ENCODE measurements around the gene CR1. TPM values are rescaled to one million over a fixed set of nuclear protein-coding genes. Genes with fewer than 3 reads are reported as not detected.
"Not testable (repeated sequence)": the region's sequence is repeated elsewhere in the genome, so short reads cannot be mapped to it uniquely, and the experiment has no call there.

The CR1 gene
- polyA plus RNA-seq, 1 donor (not counting 4 experiments of a cell fraction or from before 2014, with no cell fraction given), result 0.09 TPM

GRCh38 chr1:207633226-207633625 lies 137.3 kb downstream of the CR1 start:
- Histone ChIP-seq H3K36me3 (ENCODE audit: control insufficient read depth in 2 of 2, extremely low read depth in 1 of 2, insufficient read depth in 2 of 2, low read length in 2 of 2) (no peaks in the 10 kb centered on the region), H3K4me2 (ENCODE audit: control insufficient read depth, extremely low read depth, insufficient read depth, low read depth, low read length) (no peak overlapping the region), H3K4me1 (ENCODE audit: control insufficient read depth, extremely low read depth, insufficient read depth, low read length) (no peaks in the 10 kb centered on the region), H2AFZ (ENCODE audit: control insufficient read depth, low read length) (no peak overlapping the region), H3K27ac (ENCODE audit: control insufficient read depth, insufficient read depth, low read length) (no peak overlapping the region), H4K20me1 (ENCODE audit: control insufficient read depth, extremely low read depth, insufficient read depth, low read length) (no peaks in the 10 kb centered on the region), H3K79me2 (ENCODE audit: control insufficient read depth, insufficient read depth, low read length) (no peaks in the 10 kb centered on the region), H3K9me3 (ENCODE audit: control insufficient read depth, low read depth, low read length) (no peaks in the 10 kb centered on the region), H3K9ac (ENCODE audit: control insufficient read depth, extremely low read depth, insufficient read depth, low read length) (no peak overlapping the region), H3K9me1 (ENCODE audit: control insufficient read depth, extremely low read depth, insufficient read depth, low read length) (no peaks in the 10 kb centered on the region), H3K27me3 (ENCODE audit: control insufficient read depth, extremely low read depth, insufficient read depth, low read length) (peaks cover 5% of the 10 kb centered on the region), H3K4me3 (ENCODE audit: control insufficient read depth in 2 of 3, extremely low read depth in 1 of 3, insufficient read depth in 2 of 3, low read depth in 1 of 3, low read length in 3 of 3) (no peak overlapping the region)
- dilution Hi-C loops (cut with MboI; ENCODE audit: extremely low pct_ligation_motif_present, low sequenced_read_pairs), result no loop called here
- no peak for DNase-seq (ENCODE audit: low read depth, low spot score)
- FAIRE-seq, result no peak
- no peak for TF ChIP-seq EZH2 (IDR thresholded peaks at IDR 0.05; ENCODE audit: low read length)
- TF ChIP-seq, protein P1, sequence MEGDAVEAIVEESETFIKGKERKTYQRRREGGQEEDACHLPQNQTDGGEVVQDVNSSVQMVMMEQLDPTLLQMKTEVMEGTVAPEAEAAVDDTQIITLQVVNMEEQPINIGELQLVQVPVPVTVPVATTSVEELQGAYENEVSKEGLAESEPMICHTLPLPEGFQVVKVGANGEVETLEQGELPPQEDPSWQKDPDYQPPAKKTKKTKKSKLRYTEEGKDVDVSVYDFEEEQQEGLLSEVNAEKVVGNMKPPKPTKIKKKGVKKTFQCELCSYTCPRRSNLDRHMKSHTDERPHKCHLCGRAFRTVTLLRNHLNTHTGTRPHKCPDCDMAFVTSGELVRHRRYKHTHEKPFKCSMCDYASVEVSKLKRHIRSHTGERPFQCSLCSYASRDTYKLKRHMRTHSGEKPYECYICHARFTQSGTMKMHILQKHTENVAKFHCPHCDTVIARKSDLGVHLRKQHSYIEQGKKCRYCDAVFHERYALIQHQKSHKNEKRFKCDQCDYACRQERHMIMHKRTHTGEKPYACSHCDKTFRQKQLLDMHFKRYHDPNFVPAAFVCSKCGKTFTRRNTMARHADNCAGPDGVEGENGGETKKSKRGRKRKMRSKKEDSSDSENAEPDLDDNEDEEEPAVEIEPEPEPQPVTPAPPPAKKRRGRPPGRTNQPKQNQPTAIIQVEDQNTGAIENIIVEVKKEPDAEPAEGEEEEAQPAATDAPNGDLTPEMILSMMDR (optimal IDR thresholded peaks at IDR 0.05 in 1 of 3, IDR thresholded peaks at IDR 0.05 in 1 of 3, conservative IDR thresholded peaks at IDR 0.05 in 1 of 3; ENCODE audit: extremely low read depth in 1 of 3, insufficient read depth in 2 of 3, low read length in 3 of 3), result no peak

DNA sequence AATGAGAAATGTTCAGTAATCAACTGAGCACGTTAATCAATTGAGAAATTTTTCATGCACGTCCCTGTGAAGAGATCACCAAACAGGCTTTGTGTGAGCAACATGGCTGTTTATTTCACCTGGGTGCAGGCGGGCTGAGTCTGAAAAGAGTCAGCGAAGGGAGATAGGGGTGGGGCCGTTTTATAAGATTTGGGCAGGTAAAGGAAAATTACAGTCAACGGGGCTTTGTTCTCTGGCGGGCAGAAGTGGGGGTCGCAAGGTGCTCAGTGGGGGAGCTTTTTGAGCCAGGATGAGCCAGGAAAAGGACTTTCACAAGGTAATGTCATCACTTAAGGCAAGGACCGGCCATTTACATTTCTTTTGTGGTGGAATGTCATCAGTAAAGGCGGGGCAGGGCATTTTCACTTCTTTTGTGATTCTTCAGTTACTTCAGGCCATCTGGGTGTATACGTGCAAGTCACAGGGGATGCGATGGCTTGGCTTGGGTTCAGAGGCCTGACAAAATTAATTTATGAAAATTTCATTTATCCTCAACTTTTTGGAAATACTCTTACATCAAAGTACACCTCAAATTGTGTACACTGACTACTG lies 137.8 kb downstream of the CR1 start:
- H3K4me1 ChIP-seq (ENCODE audit: control insufficient read depth, extremely low read depth, insufficient read depth, low read length); H3K4me3 ChIP-seq (ENCODE audit: control insufficient read depth in 2 of 3, extremely low read depth in 1 of 3, insufficient read depth in 2 of 3, low read depth in 1 of 3, low read length in 3 of 3); H3K27ac ChIP-seq (ENCODE audit: control insufficient read depth, insufficient read depth, low read length); H3K36me3 ChIP-seq (ENCODE audit: control insufficient read depth in 2 of 2, extremely low read depth in 1 of 2, insufficient read depth in 2 of 2, low read length in 2 of 2); H4K20me1 ChIP-seq (ENCODE audit: control insufficient read depth, extremely low read depth, insufficient read depth, low read length); FAIRE-seq; H3K4me2 ChIP-seq (ENCODE audit: control insufficient read depth, extremely low read depth, insufficient read depth, low read depth, low read length); dilution Hi-C loops (cut with MboI; ENCODE audit: extremely low pct_ligation_motif_present, low sequenced_read_pairs); H3K79me2 ChIP-seq (ENCODE audit: control insufficient read depth, insufficient read depth, low read length); H3K9ac ChIP-seq (ENCODE audit: control insufficient read depth, extremely low read depth, insufficient read depth, low read length); H3K9me3 ChIP-seq (ENCODE audit: control insufficient read depth, low read depth, low read length); H3K9me1 ChIP-seq (ENCODE audit: control insufficient read depth, extremely low read depth, insufficient read depth, low read length); DNase-seq (ENCODE audit: low read depth, low spot score); H2AFZ ChIP-seq (ENCODE audit: control insufficient read depth, low read length); H3K27me3 ChIP-seq (ENCODE audit: control insufficient read depth, extremely low read depth, insufficient read depth, low read length): not testable (repeated sequence)

GRCh38 chr1:207634293-207634692 lies 138.3 kb downstream of the CR1 start:
- H2AFZ ChIP-seq (ENCODE audit: control insufficient read depth, low read length); H3K27me3 ChIP-seq (ENCODE audit: control insufficient read depth, extremely low read depth, insufficient read depth, low read length); H3K4me2 ChIP-seq (ENCODE audit: control insufficient read depth, extremely low read depth, insufficient read depth, low read depth, low read length); H3K4me1 ChIP-seq (ENCODE audit: control insufficient read depth, extremely low read depth, insufficient read depth, low read length); H3K4me3 ChIP-seq (ENCODE audit: control insufficient read depth in 2 of 3, extremely low read depth in 1 of 3, insufficient read depth in 2 of 3, low read depth in 1 of 3, low read length in 3 of 3); H3K79me2 ChIP-seq (ENCODE audit: control insufficient read depth, insufficient read depth, low read length); H3K27ac ChIP-seq (ENCODE audit: control insufficient read depth, insufficient read depth, low read length); H3K9ac ChIP-seq (ENCODE audit: control insufficient read depth, extremely low read depth, insufficient read depth, low read length); H3K9me1 ChIP-seq (ENCODE audit: control insufficient read depth, extremely low read depth, insufficient read depth, low read length); DNase-seq (ENCODE audit: low read depth, low spot score); H3K9me3 ChIP-seq (ENCODE audit: control insufficient read depth, low read depth, low read length); dilution Hi-C loops (cut with MboI; ENCODE audit: extremely low pct_ligation_motif_present, low sequenced_read_pairs); H3K36me3 ChIP-seq (ENCODE audit: control insufficient read depth in 2 of 2, extremely low read depth in 1 of 2, insufficient read depth in 2 of 2, low read length in 2 of 2); FAIRE-seq; H4K20me1 ChIP-seq (ENCODE audit: control insufficient read depth, extremely low read depth, insufficient read depth, low read length): not testable (repeated sequence)

- DNase-seq (ENCODE audit: low read depth, low spot score); dilution Hi-C loops (cut with MboI; ENCODE audit: extremely low pct_ligation_motif_present, low sequenced_read_pairs); H3K4me2 ChIP-seq (ENCODE audit: control insufficient read depth, extremely low read depth, insufficient read depth, low read depth, low read length); H3K27me3 ChIP-seq (ENCODE audit: control insufficient read depth, extremely low read depth, insufficient read depth, low read length); H3K36me3 ChIP-seq (ENCODE audit: control insufficient read depth in 2 of 2, extremely low read depth in 1 of 2, insufficient read depth in 2 of 2, low read length in 2 of 2); H4K20me1 ChIP-seq (ENCODE audit: control insufficient read depth, extremely low read depth, insufficient read depth, low read length); FAIRE-seq; H3K4me3 ChIP-seq (ENCODE audit: control insufficient read depth in 2 of 3, extremely low read depth in 1 of 3, insufficient read depth in 2 of 3, low read depth in 1 of 3, low read length in 3 of 3); H3K9ac ChIP-seq (ENCODE audit: control insufficient read depth, extremely low read depth, insufficient read depth, low read length); H3K79me2 ChIP-seq (ENCODE audit: control insufficient read depth, insufficient read depth, low read length); H3K9me3 ChIP-seq (ENCODE audit: control insufficient read depth, low read depth, low read length); H3K27ac ChIP-seq (ENCODE audit: control insufficient read depth, insufficient read depth, low read length); H3K9me1 ChIP-seq (ENCODE audit: control insufficient read depth, extremely low read depth, insufficient read depth, low read length); H3K4me1 ChIP-seq (ENCODE audit: control insufficient read depth, extremely low read depth, insufficient read depth, low read length); H2AFZ ChIP-seq (ENCODE audit: control insufficient read depth, low read length): not testable (repeated sequence)
Measured at GRCh38 chr1:207635569-207636186, 139.7 kb downstream of the CR1 start.

Measured in keratinocyte (primary cell).